Trophoblast cell (in vitro differentiated cells and primary cell): Measurements from ENCODE around the gene SLC33A1.

Experiments
- DNase-seq, 2 donors: peaks; one replicate each; pipeline ENCODE4 v3.0.0-alpha.2; 2016
- H2AFZ ChIP-seq: 2 replicates; pipeline ENCODE4 v1.6.1; 2013; ENCODE audit warnings: low read length, moderate library complexity, mild to moderate bottlenecking; ENCODE audit not compliant: insufficient read depth, poor library complexity
- H2AK5ac ChIP-seq: 2 replicates; pipeline ENCODE4 v1.6.1; 2013; ENCODE audit warnings: mild to moderate bottlenecking, low read length
- H2BK120ac ChIP-seq: 2 replicates; pipeline ENCODE4 v1.6.1; 2013; ENCODE audit warnings: low read length, mild to moderate bottlenecking, moderate library complexity; ENCODE audit not compliant: insufficient read depth, poor library complexity
- H2BK12ac ChIP-seq: 2 replicates; pipeline ENCODE4 v1.6.1; 2013; ENCODE audit warnings: mild to moderate bottlenecking, low read length, moderate library complexity
- H2BK5ac ChIP-seq: 2 replicates; pipeline ENCODE4 v1.6.1; 2013; ENCODE audit warnings: low read length, low read depth, moderate library complexity, mild to moderate bottlenecking; ENCODE audit not compliant: poor library complexity
- H3K14ac ChIP-seq: 2 replicates; pipeline ENCODE4 v1.6.1; 2013; ENCODE audit warnings: mild to moderate bottlenecking, low read length
- H3K18ac ChIP-seq: 2 replicates; pipeline ENCODE4 v1.6.1; 2013; ENCODE audit warnings: mild to moderate bottlenecking, low read length
- H3K23ac ChIP-seq: 2 replicates; pipeline ENCODE4 v1.6.1; 2013; ENCODE audit warnings: low read length
- H3K27ac ChIP-seq: 2 replicates; pipeline ENCODE4 v1.5.1; 2013; ENCODE audit warnings: low read depth, mild to moderate bottlenecking, inconsistent platforms, low read length, moderate library complexity
- H3K27me3 ChIP-seq: 2 replicates; pipeline ENCODE4 v1.6.1; 2013; ENCODE audit warnings: inconsistent platforms, mild to moderate bottlenecking, low read length, moderate library complexity; ENCODE audit not compliant: insufficient read depth
- H3K36me3 ChIP-seq, 2 experiments: 1 replicate in 1 of 2; 2 replicates in 1 of 2; pipeline ENCODE4 v1.6.1; 2013; ENCODE audit warnings: low read length in 2 of 2, mild to moderate bottlenecking in 2 of 2, moderate library complexity in 1 of 2; ENCODE audit not compliant: insufficient read depth in 2 of 2, control insufficient read depth in 1 of 2
- H3K4ac ChIP-seq: 2 replicates; pipeline ENCODE4 v1.6.1; 2013; ENCODE audit warnings: low read depth, mild to moderate bottlenecking, low read length, moderate library complexity
- H3K4me1 ChIP-seq, 2 experiments: 1 replicate in 1 of 2; 2 replicates in 1 of 2; pipeline ENCODE4 v1.6.1; 2013; ENCODE audit warnings: low read length in 2 of 2, mild to moderate bottlenecking in 2 of 2, moderate library complexity in 1 of 2; ENCODE audit not compliant: insufficient read depth in 2 of 2, control insufficient read depth in 1 of 2
- H3K4me2 ChIP-seq: 2 replicates; pipeline ENCODE4 v1.6.1; 2013; ENCODE audit warnings: inconsistent platforms, mild to moderate bottlenecking, low read length, moderate library complexity
- H3K4me3 ChIP-seq: 2 replicates; pipeline ENCODE4 v1.5.1; 2013; ENCODE audit warnings: mild to moderate bottlenecking, low read depth, low read length, inconsistent platforms
- H3K79me1 ChIP-seq: one replicate; pipeline ENCODE4 v1.6.1; 2013; ENCODE audit warnings: low read length
- H3K79me2 ChIP-seq: 2 replicates; pipeline ENCODE4 v1.6.1; 2013; ENCODE audit warnings: low read length, mild to moderate bottlenecking; ENCODE audit not compliant: control insufficient read depth, insufficient read depth, poor library complexity
- H3K9ac ChIP-seq: 2 replicates; pipeline ENCODE4 v1.6.1; 2013; ENCODE audit warnings: mild to moderate bottlenecking, low read length
- H3K9me3 ChIP-seq: 2 replicates; pipeline ENCODE4 v1.6.1; 2013; ENCODE audit warnings: low read depth, mild to moderate bottlenecking, control low read depth, inconsistent platforms, low read length; ENCODE audit not compliant: insufficient read depth
- H4K12ac ChIP-seq: 2 replicates; pipeline ENCODE4 v1.6.1; 2013; ENCODE audit warnings: low read depth, mild to moderate bottlenecking, low read length, moderate library complexity
- H4K8ac ChIP-seq: 2 replicates; pipeline ENCODE4 v1.6.1; 2013; ENCODE audit warnings: low read depth, mild to moderate bottlenecking, low read length, moderate library complexity
- H4K91ac ChIP-seq: one replicate; pipeline ENCODE4 v1.6.1; 2013; ENCODE audit warnings: low read depth, mild to moderate bottlenecking, low read length, moderate library complexity
- WGBS: extraction: QIAGEN DNeasy Blood & Tissue Kit; methylation state at CpG from one replicate; pipeline ENCODE4 v1.1.7; 2013; ENCODE audit warnings: missing lambda C conversion rate; ENCODE audit not compliant: insufficient read length, insufficient coverage; ENCODE audit errors: extremely low coverage; 5-methylcytosine and 5-hydroxymethylcytosine counted together

Gene SLC33A1

GRCh38 chr3:155772801-155773200 is 81.4 kb downstream of the SLC33A1 start:
- WGBS, result no CpG with 5 or more reads among the region's 1 CpG
- Histone ChIP-seq H3K27me3 (no peaks in the 10 kb centered on the region), H2BK5ac (no peak overlapping the region), H3K23ac (no peak overlapping the region), H3K4me3 (no peak overlapping the region), H4K8ac (no peak overlapping the region), H3K9me3 (peaks cover 6% of the 10 kb centered on the region), H2AK5ac (no peak overlapping the region), H3K4ac (no peak overlapping the region), H2BK12ac (no peak overlapping the region), H3K9ac (no peak overlapping the region), H4K91ac (no peak overlapping the region), H3K4me1 (no peaks in the 10 kb centered on the region), H3K36me3 (no peaks in the 10 kb centered on the region), H3K27ac (no peak overlapping the region), H2BK120ac (no peak overlapping the region), H2AFZ (no peak overlapping the region), H3K14ac (no peak overlapping the region), H4K12ac (no peak overlapping the region), H3K4me2 (no peak overlapping the region), H3K79me2 (no peaks in the 10 kb centered on the region), H3K18ac (no peak overlapping the region), H3K79me1 (no peaks in the 10 kb centered on the region)
- no peak for DNase-seq

- no peaks in the 10 kb centered on the region for H3K36me3 ChIP-seq
- H3K4ac ChIP-seq, result no peak overlapping the region
- no peak overlapping the region for H3K4me2 ChIP-seq
- H3K27me3 ChIP-seq, result no peaks in the 10 kb centered on the region
- no peaks in the 10 kb centered on the region for H3K79me1 ChIP-seq
- H4K12ac ChIP-seq, result no peak overlapping the region
- no peak overlapping the region for H4K8ac ChIP-seq
- no peak overlapping the region for H3K9ac ChIP-seq
- H3K23ac ChIP-seq, result no peak overlapping the region
- no peak overlapping the region for H3K4me3 ChIP-seq
- H3K18ac ChIP-seq, result no peak overlapping the region
- no peaks in the 10 kb centered on the region for H3K79me2 ChIP-seq
- no CpG with 5 or more reads among the region's 6 CpGs for WGBS
- peaks cover 6% of the 10 kb centered on the region for H3K9me3 ChIP-seq
- no peak overlapping the region for H2AK5ac ChIP-seq
- no peak overlapping the region for H4K91ac ChIP-seq
- H3K4me1 ChIP-seq, result no peaks in the 10 kb centered on the region
- peak; percentile 61 to 80 for DNase-seq
- no peak overlapping the region for H2BK120ac ChIP-seq
- H3K14ac ChIP-seq, result no peak overlapping the region
- no peak overlapping the region for H3K27ac ChIP-seq
- no peak overlapping the region for H2BK12ac ChIP-seq
- no peak overlapping the region for H2AFZ ChIP-seq
- H2BK5ac ChIP-seq, result no peak overlapping the region
These were observed 83.1 kb downstream of the SLC33A1 start for GRCh38 chr3:155771126-155771525.
